CD4-positive, alpha-beta T cell treated with Interleukin-15 for 1 hour (primary cell): ENCODE results near the gene TK2.
A peak's percentile ranks its signal among the peaks of the same experiment; 100 is the strongest.
"Not testable (repeated sequence)": the region's sequence is repeated elsewhere in the genome, so short reads cannot be mapped to it uniquely, and the experiment has no call there.

Source experiments
- DNase-seq: peaks from one replicate; pipeline ENCODE4 v3.0.0-alpha.2; 2020

TK2 gene

DNA sequence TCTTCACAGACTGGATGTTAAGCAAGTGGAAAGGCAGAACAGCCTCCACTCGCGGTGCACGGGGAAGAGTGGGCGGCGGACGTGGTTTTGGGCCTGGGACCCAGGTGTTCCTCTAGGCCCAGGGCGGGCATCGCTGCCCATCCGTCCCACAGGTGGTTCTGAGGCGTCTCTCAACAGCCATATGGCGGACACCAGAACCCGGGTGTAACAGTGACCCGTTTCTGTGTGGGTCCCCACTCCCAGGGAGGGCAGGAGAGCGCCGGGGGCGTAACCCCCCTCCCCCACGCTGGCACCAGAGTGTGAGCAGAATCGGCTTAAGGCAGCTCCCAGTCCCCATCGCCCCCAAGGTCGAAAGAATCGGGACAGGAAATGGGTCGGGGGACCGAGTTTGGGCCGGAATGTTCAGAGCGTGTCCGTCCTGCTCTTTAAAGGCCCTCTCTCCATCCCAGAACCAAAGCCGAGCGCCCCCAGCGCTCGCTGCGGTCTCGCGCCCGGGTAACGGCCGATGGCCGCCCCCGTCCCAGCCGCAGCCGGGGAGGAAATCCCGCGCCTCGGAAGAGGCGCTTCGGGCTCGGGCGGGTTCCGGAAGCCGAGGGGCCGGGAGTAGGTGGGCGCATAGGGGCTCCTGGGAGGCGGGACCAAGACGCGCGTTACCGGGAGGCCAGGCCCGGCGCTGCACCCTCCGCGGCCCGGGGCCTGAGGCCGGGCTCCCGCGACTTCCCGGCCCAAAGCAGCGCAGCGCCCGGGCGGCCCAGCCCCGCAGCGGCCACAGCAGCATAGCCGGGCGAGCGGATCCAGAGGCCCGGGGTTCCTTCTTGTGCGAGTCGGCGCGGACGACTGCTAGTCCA, at the start of gene TK2:
TK2 (minus strand) TSS at position 839 of the 848 bp plus-strand sequence; CDS start at position 778, 61 bp downstream.
- DNase-seq: peak; percentile 47

DNA sequence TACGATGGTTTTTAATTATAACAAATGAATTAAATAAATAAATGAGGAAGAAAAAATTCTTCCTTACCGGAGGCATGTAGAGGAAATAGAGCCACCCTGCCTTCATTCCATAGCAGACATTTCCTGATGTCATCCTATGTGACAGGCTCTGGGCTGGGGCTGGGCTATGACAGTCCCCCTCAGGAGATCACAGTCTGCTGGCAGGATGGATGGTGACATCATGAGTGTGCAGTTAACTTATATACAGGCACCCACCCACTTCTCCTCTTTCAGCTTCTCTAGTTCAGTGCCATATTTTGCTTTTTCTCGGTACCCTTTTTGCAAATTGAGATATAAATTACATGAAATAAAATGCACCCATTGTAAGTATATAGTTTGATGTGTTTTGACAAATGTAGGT, 48.2 kb upstream of the TK2 start:
- no peak for DNase-seq

DNA sequence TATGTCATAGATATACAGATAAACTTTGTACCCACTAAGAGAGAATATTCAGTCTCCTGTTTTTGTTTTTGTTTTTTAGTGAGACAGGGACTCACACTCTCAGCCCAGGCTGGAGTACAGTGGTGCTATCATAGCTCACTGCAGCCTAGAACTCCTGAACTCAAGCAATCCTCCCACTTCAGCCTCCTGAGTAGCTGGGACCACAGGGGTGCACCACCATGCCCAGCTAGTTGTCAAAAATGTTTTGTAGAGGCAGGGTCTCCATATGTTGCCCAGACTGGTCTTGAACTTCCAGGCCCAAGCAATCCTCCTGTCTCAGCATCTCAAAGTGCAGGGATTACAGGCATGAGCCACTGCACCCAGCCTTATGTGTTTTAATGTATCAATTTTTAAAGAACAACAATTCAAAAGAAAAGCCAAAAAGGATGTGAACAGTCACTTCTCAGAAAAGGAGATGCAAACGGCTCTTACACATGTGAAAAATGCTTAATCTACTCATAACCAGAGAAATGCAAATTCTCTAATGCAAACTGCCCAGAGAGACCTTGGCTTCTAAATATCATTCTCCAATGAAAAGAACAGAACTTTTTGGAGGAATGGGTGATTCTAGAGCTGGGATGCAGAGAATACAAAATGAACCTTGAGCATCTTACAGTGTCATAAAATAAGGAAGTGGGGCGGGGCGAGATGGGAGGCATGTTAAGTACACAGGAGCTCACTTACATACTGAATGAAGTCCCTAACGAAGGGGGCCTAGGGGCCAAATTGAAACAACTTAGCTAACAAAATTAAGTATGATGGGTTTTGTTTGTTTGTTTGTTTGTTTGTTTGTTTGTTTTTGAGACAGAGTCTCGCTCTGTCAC, 47.3 kb upstream of the TK2 start:
- no peak for DNase-seq

DNA sequence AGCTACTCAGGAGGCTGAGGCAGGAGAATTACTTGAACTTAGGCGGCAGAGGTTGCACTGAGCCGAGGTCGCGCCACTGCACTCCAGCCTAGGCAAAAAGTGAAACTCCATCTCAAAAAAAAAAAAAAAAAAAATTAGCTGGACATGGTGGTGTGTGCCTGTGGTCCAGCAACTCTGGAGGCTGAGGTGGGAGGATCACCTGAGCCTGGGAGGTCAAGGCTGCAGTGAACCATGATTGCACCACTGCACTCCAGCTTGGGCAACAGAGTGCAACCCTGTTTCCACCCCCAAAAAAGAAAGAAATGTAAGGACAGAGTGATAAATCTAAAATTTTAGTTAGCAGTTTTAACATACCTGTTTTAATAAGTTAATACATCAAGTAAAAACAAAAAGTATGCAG, 46.6 kb upstream of the TK2 start:
- DNase-seq: not testable (repeated sequence)

DNA sequence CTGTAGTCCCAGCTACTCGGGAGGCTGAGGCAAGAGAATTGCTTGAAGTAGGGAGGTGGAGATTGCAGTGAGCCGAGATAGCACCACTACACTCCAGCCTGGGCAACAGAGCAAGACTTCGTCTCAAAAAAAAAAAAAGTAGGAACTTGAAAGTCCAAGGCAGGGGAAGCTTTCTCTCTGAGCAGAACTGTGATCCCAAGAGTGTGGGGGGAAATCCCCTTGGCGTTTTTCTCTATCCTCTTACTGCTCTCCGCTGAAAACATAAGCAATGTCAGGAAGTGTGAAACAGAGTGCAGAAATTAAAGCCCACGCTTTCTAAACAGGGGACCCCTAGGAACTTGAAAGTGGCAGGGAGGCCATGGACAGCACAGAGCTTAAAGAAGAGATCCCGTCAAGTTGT, 44.8 kb upstream of the TK2 start:
- no peak for DNase-seq

DNA sequence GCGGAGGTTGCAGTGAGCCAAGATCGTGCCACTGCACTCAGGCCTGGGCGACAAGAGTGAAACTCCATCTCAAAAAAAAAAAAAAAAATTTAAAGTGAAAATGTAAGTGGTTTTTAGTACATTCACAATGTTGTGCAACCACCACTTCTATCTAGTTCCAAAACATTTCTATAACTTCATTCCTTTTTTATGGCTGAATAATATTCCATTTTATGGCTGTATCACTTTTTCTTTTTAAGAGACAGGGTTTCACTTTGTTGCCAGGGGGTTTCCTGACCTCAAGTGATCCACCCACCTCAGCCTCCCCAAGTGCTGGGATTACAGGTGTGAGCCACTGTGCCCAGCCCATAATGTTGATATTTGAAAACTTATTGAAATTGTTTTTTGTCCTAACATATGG, 42.9 kb upstream of the TK2 start:
- no peak for DNase-seq

DNA sequence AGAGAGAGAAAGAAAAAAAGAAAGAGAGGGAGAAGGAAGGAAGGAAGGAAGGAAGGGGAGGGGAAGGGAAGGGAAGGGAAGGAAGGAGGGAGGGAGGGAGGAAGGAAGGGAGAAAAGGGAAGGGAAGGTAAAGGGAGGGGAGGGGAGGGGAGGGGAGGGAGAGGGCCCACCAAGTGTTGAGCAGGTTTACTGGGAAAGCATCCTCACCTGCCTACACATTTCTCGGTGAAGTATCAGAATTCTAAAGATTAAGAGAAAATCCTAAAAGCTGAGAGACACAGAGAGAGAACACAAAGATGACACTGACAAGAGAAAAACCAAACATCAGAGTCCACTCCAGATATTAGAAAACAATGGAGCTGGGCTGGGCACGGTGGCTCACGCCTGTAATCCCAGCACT, 42.3 kb upstream of the TK2 start:
- DNase-seq: no peak

DNA sequence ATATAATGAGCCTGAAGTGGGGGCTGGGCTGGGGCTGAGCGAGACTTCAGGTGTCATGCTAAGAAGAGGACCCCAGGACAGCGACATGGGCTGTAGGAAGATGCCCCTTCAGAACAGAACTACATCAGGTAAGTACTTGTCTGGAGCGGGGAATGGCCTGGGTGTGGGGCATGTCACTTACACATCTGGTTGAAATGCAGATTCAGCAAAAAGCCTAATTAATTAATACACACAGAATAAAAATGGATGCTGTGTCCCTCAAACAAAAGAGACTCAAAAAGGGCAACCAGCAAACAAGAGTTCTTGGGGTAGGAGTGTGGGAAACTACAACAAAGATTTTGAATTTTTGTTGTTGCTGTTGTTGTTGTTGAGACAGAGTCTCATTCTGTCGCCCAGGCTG, 41.1 kb upstream of the TK2 start:
- no peak for DNase-seq

DNA sequence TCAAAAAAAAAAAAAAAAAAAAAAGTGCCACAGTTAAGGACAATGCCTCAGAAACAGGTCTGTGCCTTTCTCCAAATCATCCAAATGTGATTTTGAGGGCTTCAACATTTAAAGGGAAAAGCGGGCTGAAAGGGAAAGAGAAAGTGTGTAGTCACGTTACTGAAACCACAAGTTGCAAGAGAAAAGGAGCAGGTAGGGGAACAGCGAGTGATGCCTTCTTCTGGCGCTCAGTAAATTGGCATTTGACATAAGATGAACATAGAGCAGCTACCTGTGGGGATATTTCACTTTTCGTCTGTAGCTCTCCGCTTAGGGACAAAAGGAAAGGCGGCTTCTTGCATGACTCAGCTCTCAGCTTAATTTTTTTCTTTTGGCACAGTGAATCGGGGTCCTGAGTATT, 40.4 kb upstream of the TK2 start:
- no peak for DNase-seq

DNA sequence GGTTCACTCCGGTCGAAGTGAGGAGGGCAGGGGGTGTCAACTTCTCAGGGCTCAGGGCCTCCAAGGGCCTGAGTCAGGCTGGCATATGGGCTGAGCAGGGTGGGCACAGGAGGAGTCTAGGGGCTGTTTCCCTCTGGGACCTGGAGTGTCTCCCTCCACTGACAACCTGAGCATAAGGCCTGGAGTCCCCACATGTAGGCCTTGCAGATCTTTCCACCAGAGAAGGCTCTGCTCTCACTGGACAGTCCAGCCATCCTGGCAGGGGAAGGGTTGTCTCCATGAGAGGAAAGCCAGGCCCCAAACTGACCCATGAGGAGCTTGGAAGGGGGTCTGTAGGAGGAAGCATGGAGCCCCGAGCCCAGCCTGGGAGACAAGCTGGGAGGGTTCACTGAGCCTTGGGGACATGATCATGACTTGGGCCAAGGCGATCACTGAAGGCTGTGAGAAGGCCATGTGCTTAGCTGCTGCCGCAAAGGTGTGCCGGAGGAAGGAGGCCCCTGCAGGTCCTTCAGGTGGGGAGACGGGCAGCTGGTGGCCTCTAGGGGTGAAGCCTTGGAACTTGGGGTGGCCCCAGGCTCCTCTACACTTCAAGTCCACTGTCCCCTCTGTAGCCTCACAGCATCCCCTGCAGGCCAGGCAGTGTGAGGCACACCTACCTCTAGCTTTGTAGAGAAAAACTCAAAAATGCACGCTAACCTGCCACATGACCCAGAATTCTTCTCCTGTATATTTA, 39.2 kb upstream of the TK2 start:
- DNase-seq: peak; percentile 82

DNA sequence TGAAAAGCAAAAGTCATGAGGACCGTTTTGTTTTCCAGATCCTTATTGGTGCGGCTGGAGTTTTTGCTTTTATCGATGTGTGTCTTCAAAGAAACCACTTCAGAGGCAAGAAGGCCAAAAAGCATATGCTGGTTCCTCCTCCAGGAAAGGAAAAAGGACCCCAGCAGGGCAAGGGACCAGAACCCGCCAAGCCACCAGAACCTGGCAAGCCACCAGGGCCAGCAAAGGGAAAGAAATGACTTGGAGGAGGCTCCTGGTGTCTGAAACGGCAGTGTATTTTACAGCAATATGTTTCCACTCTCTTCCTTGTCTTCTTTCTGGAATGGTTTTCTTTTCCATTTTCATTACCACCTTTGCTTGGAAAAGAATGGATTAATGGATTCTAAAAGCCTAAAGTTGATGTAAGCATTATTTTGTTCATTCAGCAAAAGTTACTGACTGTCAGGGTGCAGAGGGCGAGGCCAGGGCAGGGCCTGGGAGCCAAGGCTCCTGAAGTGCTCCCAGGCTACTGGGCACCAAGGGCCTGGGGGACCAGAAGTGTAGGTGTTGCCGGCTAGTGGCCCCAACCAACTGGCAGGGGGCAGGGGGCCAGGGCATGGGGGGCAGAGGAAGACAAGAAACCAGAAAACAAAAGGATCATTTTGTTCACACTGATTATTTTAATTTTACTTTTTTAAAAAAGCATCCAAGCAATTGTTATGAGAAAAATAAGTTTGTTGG, 38.1 kb upstream of the TK2 start:
- DNase-seq: no peak

DNA sequence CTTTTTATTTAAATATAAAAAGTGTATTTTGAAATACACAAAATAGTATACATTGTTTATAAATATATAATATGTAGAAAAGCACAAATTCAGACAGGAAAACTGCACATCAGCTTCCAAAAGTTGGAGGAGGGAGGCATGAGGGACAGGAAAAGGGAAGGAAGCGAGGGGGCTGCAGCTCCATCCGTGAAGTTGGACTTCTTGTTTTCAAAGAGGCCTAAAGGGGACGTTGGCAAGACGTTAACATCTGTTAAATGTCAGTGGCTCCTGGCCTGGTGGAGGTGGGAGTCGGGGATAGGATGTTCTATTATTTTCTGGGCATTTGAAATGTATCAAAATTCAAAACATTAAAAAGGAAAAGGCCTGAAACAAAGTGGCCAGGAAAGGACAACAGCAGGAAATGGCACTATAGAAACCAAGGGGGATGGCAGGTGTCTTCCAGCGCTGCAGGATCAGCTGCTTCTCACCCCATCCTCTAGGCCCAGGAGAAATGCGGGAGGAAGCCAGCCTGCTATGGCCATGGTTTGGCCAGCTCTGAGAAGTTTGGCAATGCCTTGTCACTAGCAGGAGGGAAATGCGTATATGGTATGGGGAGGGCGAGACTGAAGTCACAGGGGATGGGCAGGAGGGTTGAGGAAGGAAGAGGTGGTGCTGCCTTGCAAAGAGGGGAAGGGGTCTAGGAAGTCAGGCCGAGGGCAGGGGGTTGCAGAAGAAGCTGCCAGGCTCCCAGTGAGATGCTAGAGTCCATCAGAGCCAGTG, 35.7 kb upstream of the TK2 start:
- DNase-seq: no peak

DNA sequence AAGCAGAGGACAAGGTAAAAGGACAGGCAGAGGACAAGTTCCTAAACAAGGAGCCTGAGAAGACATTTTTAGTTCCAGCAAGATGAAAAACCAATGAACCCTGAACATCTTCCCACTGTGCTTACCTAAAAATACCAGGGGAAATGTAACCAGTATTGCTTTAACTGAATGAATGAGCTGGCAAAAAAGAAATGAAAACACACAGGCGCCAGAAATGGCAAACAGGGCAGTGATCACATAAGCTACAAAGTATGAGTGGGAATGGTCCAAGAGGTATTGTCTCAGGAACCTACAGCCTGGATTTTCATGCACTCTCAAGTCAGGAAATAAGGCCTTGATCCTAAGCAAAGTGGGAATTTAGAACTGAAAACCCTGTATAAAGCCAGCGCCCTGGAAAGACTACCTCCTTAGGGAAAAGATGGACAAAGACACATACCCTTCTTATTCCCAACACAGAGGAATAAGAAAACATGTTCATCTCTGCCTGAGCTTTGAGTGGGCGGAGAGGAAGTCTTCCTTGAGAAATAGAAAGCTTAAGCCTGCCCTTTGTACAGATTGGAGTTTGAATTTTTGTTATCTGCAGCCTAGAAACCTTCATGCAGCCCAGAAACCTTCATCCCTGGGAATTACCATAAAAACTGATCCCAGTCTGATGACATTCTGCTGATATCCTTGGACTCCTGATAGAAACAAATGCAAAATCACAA, 31.5 kb upstream of the TK2 start:
- DNase-seq: no peak

DNA sequence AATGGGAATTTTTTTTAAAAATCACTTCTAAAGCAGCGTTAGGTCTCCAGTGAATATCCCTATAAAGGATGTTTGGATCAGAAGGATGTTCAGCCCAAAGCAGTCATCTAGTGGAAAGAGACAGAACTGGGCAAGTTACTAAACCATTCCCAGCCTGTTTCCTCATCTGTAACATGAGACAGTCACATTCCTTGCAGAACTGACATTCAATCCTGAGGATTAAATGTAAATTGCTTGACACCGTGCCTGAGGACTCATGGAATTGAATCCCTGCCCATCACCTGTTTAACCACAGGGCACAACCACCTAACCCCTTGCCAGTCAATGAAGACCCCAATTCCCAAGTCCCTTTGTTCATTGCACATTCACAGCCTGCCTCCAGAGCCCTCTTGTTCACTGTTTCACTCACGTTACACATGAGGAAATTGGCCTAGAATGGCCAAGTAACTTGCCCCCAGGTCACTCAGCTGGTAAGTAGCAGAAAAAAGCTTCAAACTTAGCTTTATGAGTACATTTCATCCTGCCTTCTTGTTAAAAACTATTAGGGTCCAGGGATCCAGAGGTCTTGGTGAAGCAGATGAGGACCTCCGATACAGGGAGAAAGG, 30.8 kb upstream of the TK2 start:
- DNase-seq: no peak

DNA sequence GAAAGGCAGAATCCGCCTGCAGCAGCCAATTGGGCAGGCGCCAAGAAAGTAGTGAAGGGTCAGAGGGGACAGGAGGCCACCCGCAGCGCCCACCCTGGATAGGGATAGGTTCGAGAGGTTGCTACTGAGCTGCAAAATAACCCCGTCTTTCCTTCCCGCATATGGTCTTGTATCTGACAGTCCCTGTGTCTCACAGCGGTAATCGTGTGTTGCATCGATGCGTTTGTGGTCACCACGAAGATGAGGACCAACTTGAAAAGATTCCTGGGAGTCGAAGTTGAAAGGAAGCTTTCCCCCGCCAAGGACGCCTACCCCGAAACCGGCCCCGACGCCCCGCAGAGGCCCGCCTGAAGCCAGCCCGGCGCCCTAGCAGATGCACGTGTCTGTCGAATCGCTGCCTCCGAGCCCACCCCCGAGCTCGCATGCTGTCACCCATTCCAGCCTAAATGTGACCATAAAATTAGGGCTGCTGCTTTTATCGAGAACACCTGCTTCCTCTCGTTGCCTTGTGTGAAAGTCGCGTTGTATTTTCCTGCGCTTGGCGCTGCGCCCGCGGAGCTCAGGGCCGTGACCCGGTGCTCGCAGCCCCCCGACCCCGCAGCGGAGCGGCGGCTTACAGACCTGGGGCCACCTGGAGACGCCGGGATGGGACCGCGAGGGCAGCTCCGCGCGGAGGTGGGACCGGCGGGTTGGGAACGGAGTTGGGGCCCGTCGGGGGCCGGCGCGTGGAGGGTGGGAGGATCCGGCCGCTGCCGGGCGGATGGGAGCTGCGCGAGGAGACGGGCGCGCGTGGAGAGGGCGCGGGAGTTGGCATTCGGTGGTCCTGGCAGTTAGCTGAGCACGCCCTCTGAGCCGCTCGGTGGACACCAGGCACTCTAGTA, 29.0 kb upstream of the TK2 start, which contains the start of gene CMTM2:
CMTM2 (plus strand) TSS at position 813 of the 881 bp plus-strand sequence. CDS start 145 bp downstream, outside the sequence.
- no peak for DNase-seq

DNA sequence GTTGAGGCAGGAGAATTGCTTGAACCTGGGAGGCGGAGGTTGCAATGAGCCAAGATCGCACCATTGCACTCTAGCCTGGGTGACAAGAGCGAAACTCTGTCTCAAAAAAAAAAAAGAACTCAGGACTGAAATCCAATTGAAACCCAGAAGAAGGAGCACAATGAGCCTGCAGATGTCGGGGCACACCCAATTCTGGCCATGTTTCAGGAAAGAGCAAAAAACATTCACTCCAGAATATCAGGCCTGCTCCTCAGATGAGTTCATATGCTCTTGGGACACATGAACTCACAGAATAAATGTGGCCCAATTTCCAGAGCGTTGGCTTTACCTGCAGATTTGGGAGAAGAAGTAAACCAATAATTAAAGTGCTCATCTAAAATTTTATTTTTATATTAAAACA, 26.4 kb upstream of the TK2 start:
- no peak for DNase-seq

DNA sequence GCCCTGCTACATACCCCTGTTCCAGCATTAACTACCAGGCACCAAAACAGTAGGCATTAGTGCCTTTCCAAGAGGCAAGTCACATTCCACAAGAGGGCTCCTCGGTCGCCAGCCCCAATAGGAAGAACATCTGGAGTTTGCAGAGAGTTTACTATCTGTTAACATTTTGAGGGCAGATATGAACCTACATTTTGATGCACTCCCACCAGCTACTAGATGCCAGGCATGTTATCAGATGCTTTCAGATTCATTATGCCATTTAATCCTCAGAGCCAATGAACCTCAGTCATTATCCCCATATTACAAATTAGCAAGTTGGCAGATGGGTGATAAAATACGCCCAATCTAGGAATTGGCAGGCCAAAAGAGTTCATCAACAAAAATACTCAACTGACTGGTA, 25.1 kb upstream of the TK2 start:
- DNase-seq: no peak

DNA sequence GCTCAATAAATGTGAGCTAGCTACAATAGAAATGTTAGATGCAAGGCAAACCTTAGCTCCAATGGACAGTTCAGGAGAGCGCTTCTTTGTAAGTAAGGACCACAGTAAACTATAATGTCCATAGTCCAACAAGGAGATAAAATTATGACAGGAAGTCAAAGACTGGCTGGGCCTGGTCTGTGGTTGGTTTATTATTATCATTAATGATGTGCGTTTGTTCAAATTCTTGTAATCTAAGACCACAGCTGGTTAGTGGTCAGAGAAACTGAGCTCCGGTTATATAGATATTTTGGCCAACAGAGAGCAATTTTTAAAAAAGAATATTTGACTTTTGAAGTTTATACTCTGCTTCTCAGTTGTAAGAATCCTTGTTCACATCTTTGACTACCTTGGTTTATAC, 24.6 kb upstream of the TK2 start:
- no peak for DNase-seq

DNA sequence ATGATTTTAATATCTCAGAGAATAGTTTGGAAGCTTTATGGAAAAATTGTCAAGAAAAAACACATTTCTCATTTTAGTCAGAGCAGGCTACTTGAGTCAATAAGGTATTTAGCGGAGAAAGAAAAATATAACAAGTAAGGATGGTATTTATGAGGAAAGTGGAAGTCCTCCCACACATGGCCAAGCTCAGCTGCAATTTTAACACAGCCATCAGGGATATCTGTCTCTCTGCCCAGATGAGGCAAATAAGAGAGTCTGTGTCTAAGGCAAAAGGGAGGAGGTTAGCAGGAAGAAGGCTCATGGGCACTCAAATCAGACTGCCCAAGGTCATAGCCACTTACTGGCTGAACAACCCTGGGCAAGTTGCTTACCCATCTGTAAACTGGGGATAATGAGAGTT, 24.2 kb upstream of the TK2 start:
- DNase-seq: no peak

DNA sequence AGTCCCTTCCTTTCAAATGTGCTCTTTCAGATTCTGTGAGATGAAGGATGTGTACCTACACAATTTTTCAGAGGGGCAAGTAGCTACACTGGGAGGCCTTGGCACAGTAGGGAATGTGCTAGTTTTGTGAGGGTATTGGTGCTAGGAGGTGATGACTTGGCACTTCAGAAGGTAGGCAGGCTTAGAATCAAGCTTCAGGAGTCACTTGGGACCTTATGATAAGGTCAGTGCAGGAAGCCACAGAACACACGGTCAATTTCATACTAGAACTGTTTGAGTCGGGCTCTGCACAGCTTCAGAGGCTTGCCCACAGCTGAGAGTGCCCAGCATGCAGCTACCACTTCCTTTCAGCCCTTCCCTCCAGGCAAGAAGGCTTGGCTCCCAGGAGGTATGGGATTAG, 22.4 kb upstream of the TK2 start:
- DNase-seq: no peak
